K562 (cell line): ENCODE measurements around the gene HARS1. TPM values are rescaled to one million over a fixed set of nuclear protein-coding genes. Genes with fewer than 3 reads are reported as not detected.

ENCODE experiments used
- HDAC8 ChIP-seq: fragments of 450-650 bp; IDR thresholded peaks from 2 replicates; pipeline ENCODE4 v1.6.1; 2016; ENCODE audit warnings: mild to moderate bottlenecking, missing genetic modification characterization, moderate library complexity, missing compliant biosample characterization
- HNRNPH1 ChIP-seq: fragments of 200-400 bp; formaldehyde crosslinking; optimal IDR thresholded peaks from 2 replicates; pipeline ENCODE3; 2017; ENCODE audit warnings: low read depth, mild to moderate bottlenecking, low read length, moderate library complexity
- HNRNPL ChIP-seq: fragments of 200-400 bp; formaldehyde crosslinking; IDR thresholded peaks from 2 replicates; pipeline ENCODE4 v1.6.1; 2017; ENCODE audit warnings: low read depth, mild to moderate bottlenecking, low read length
- KLF13 ChIP-seq: fragments of 450-650 bp; IDR thresholded peaks from 2 replicates; pipeline ENCODE4 v1.6.1; 2016; ENCODE audit warnings: missing genetic modification characterization, low read depth, mild to moderate bottlenecking, missing compliant biosample characterization, moderate library complexity, borderline replicate concordance
- PHB2 ChIP-seq: fragments of 450-650 bp; IDR thresholded peaks from 2 replicates; pipeline ENCODE4 v1.6.1; 2017; ENCODE audit warnings: low read depth
- PYGO2 ChIP-seq: fragments of 450-650 bp; IDR thresholded peaks from 2 replicates; pipeline ENCODE4 v1.6.1; 2016; ENCODE audit warnings: mild to moderate bottlenecking, missing genetic modification characterization, moderate library complexity, missing compliant biosample characterization
- RAD51 ChIP-seq: fragments of 450-650 bp; IDR thresholded peaks from 2 replicates; pipeline ENCODE4 v1.7.1; 2016; ENCODE audit warnings: low read depth, mild to moderate bottlenecking, borderline replicate concordance
- RHOXF2B ChIP-seq: fragments of 250-450 bp; sonication (Bioruptor Pico); conservative IDR thresholded peaks from 2 replicates; pipeline ENCODE4 v1.5.1; 2021
- SRSF1 ChIP-seq: fragments of 200-400 bp; formaldehyde crosslinking; IDR thresholded peaks from 2 replicates; pipeline ENCODE4 v1.6.1; 2017; ENCODE audit warnings: mild to moderate bottlenecking, low read depth, low read length, moderate library complexity
- ZNF24 ChIP-seq: fragments of 450-650 bp; IDR thresholded peaks from 2 replicates; pipeline ENCODE4 v1.6.1; 2016
- ZNF318 ChIP-seq, 2 experiments: fragments of 450-650 bp; IDR thresholded peaks; 2 replicates each; pipeline ENCODE4 v1.6.1; 2016; ENCODE audit warnings: mild to moderate bottlenecking in 2 of 2, borderline replicate concordance in 1 of 2, low read depth in 1 of 2, moderate library complexity in 1 of 2
- ZNF551 ChIP-seq: fragments of 250-450 bp; sonication (Bioruptor Pico); IDR thresholded peaks from 2 replicates; pipeline ENCODE4 v1.5.0; 2021; ENCODE audit warnings: mild to moderate bottlenecking, moderate library complexity
- polyA plus RNA-seq, 8 experiments: library from polyadenylated mRNA; depleted of rRNA in 4 of 8; stranded (reverse) in 5 of 8; unstranded in 3 of 8; fragments of >200 nt; fragmentation: Nextera tagmentation in 2 of 8; fragmentation: Illumina TruSeq in 1 of 8; extraction: Ambion mirVana in 2 of 8; extraction: Trizol in 1 of 8; gene quantifications; 2 replicates each; pipeline versions ENCODE4 v1.2.1 to v1.2.3, GENCODE V29; 2011 to 2014; ENCODE audit warnings: inconsistent platforms in 1 of 8, missing spikeins in 1 of 8
- total RNA-seq, 7 experiments: library from RNA; depleted of rRNA in 6 of 7; stranded (reverse); fragments of >200 nt in 6 of 7; fragmentation: Illumina TruSeq in 2 of 7; extraction: Trizol in 2 of 7; gene quantifications; 2 replicates each; pipeline versions ENCODE4 v1.2.1 to v1.2.3, GENCODE V29; 2011 to 2021; ENCODE audit warnings: low replicate concordance in 1 of 7
- TF ChIP-seq, protein P1 (sequence below): fragments of 150-350 bp; IDR thresholded peaks from 2 replicates; pipeline ENCODE4 v1.6.1; 2014; ENCODE audit warnings: low read depth, mild to moderate bottlenecking, low read length, borderline replicate concordance

The HARS1 gene
- total and polyA plus RNA-seq, 9 of the 15 experiments (the other 6 are each of a cell fraction or from before 2014, with no cell fraction given) = 13.5 to 88.5 (median 75.2) TPM

DNA sequence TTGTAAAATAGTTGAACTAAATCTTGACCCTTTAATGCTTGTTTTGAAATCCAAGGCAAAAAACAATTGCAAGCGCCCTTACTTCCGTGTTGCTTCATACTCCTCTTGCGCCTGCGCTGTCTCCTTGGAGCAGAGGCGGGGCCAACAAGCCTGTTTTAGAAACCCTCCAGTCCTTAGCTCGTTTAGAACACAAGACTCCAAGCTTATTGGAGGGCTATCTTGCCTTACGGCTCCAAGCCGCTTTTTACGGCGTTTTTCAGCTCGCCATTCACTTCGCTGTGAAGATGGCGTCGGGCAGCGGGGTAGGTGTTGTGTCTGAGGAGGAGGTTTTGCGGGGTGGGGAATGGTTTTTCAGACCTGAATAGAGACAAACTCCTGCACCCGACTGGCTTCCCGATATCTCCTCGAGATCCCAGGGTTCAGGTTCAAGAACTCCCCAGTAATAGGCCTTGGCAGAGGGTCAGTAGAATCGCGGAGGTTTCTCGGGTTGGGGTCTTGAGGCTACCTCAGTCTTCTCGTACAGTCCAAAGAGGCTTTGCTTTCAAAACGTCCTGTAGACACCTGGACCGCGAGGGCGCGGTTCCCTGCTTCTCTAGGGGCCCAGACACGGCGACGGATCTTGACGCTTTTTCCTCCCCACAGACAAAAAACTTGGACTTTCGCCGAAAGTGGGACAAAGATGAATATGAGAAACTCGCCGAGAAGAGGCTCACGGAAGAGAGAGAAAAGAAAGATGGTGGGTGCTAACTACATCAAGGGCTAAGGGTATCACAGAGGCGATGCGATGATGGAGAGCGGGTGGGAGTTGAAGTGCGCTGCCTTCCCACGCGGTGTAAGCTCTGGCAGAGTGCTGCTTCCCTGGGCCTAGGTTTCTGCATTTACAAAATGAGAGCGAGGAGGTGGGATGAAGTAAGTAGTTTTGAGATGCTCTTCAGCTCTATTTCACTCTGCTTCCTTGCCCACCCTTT, 9.3 kb upstream of the HARS1 start, which contains the start of gene ZMAT2 (continued):
- no peak for TF ChIP-seq ZNF318 (IDR thresholded peaks at IDR 0.05; ENCODE audit: borderline replicate concordance in 1 of 2, low read depth in 1 of 2)
- TF ChIP-seq PYGO2 (tag) = no peak
- no peak for TF ChIP-seq KLF13
- TF ChIP-seq PHB2 = no peak
- TF ChIP-seq RHOXF2B (CRISPR knock-in tag) = no peak
- TF ChIP-seq ZNF551 (CRISPR knock-in tag) = no peak
- no peak for TF ChIP-seq SRSF1
- no peak for TF ChIP-seq HNRNPH1
- TF ChIP-seq RAD51 = no peak
- TF ChIP-seq, protein P1, sequence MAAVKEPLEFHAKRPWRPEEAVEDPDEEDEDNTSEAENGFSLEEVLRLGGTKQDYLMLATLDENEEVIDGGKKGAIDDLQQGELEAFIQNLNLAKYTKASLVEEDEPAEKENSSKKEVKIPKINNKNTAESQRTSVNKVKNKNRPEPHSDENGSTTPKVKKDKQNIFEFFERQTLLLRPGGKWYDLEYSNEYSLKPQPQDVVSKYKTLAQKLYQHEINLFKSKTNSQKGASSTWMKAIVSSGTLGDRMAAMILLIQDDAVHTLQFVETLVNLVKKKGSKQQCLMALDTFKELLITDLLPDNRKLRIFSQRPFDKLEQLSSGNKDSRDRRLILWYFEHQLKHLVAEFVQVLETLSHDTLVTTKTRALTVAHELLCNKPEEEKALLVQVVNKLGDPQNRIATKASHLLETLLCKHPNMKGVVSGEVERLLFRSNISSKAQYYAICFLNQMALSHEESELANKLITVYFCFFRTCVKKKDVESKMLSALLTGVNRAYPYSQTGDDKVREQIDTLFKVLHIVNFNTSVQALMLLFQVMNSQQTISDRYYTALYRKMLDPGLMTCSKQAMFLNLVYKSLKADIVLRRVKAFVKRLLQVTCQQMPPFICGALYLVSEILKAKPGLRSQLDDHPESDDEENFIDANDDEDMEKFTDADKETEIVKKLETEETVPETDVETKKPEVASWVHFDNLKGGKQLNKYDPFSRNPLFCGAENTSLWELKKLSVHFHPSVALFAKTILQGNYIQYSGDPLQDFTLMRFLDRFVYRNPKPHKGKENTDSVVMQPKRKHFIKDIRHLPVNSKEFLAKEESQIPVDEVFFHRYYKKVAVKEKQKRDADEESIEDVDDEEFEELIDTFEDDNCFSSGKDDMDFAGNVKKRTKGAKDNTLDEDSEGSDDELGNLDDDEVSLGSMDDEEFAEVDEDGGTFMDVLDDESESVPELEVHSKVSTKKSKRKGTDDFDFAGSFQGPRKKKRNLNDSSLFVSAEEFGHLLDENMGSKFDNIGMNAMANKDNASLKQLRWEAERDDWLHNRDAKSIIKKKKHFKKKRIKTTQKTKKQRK = no peak
- TF ChIP-seq ZNF24 = no peak
- TF ChIP-seq HDAC8 (tag) = no peak
- no peak for TF ChIP-seq HNRNPL
